Measurements from ENCODE around the gene IARS1. TPM values are rescaled to one million over a fixed set of nuclear protein-coding genes. Genes with fewer than 3 reads are reported as not detected.
A peak's percentile ranks its signal among the peaks of the same experiment; 100 is the strongest.

Gene IARS1
- total RNA-seq, 1 experiment from 2014 or later: 220 TPM

DNA sequence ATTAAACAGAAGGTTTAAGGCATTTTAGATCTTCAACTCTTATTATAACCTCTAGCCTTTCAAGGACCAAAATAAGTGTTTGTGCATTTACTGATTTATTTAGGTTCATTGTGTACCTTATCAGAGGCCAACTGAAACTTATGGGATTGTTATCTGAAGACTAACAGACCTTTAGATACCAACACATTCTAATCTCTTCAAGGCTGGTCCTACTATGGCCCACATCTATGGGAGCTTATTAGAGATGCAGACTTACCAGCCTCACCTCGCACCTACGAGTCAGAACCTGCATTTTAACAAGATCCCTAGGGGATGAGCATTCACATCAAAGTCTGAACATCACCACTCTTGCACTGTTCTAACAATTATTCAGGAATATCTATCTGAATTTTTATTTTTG, 1.9 kb downstream of the IARS1 start (continued):
- TF ChIP-seq FOXP1 (CRISPR knock-in tag; IDR thresholded peaks at IDR 0.05; ENCODE audit: borderline replicate concordance) (no peak), RELA (CRISPR knock-in tag; IDR thresholded peaks at IDR 0.05; ENCODE audit: borderline replicate concordance) (no peak), NR2C2 (CRISPR knock-in tag; IDR thresholded peaks at IDR 0.05) (no peak), NFATC4 (CRISPR knock-in tag; IDR thresholded peaks at IDR 0.05) (no peak), MXD4 (CRISPR knock-in tag; IDR thresholded peaks at IDR 0.05; ENCODE audit: borderline replicate concordance) (no peak), MYBL2 (CRISPR knock-in tag; IDR thresholded peaks at IDR 0.05) (no peak)

- ATAC-seq (no peak), DNase-seq (ENCODE audit: low spot score) (no peak)
- ChIA-PET CTCF (interaction anchor here (1.3 kb wide), 1 partner anchor 150 kb away, joined by 7 read pairs; no protein-coding TSS in a partner anchor), POLR2A (no interaction called here)
- no peaks in the 10 kb centered on the region for H3K9me3 Mint-ChIP-seq
- TF ChIP-seq, protein P1, sequence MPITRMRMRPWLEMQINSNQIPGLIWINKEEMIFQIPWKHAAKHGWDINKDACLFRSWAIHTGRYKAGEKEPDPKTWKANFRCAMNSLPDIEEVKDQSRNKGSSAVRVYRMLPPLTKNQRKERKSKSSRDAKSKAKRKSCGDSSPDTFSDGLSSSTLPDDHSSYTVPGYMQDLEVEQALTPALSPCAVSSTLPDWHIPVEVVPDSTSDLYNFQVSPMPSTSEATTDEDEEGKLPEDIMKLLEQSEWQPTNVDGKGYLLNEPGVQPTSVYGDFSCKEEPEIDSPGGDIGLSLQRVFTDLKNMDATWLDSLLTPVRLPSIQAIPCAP (CRISPR knock-in tag; IDR thresholded peaks at IDR 0.05): no peak
- TF ChIP-seq, protein P2, sequence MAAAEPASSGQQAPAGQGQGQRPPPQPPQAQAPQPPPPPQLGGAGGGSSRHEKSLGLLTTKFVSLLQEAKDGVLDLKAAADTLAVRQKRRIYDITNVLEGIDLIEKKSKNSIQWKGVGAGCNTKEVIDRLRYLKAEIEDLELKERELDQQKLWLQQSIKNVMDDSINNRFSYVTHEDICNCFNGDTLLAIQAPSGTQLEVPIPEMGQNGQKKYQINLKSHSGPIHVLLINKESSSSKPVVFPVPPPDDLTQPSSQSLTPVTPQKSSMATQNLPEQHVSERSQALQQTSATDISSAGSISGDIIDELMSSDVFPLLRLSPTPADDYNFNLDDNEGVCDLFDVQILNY (CRISPR knock-in tag; IDR thresholded peaks at IDR 0.05): no peak
- TF ChIP-seq ZNF317 (CRISPR knock-in tag; IDR thresholded peaks at IDR 0.05; ENCODE audit: borderline replicate concordance, low read depth): no peak
- TF ChIP-seq HMGXB4 (CRISPR knock-in tag; IDR thresholded peaks at IDR 0.05): no peak
- no peak for TF ChIP-seq ZNF219 (CRISPR knock-in tag; IDR thresholded peaks at IDR 0.05; ENCODE audit: borderline replicate concordance)
- TF ChIP-seq PRDM15 (CRISPR knock-in tag; IDR thresholded peaks at IDR 0.05): no peak
- TF ChIP-seq, protein P3, sequence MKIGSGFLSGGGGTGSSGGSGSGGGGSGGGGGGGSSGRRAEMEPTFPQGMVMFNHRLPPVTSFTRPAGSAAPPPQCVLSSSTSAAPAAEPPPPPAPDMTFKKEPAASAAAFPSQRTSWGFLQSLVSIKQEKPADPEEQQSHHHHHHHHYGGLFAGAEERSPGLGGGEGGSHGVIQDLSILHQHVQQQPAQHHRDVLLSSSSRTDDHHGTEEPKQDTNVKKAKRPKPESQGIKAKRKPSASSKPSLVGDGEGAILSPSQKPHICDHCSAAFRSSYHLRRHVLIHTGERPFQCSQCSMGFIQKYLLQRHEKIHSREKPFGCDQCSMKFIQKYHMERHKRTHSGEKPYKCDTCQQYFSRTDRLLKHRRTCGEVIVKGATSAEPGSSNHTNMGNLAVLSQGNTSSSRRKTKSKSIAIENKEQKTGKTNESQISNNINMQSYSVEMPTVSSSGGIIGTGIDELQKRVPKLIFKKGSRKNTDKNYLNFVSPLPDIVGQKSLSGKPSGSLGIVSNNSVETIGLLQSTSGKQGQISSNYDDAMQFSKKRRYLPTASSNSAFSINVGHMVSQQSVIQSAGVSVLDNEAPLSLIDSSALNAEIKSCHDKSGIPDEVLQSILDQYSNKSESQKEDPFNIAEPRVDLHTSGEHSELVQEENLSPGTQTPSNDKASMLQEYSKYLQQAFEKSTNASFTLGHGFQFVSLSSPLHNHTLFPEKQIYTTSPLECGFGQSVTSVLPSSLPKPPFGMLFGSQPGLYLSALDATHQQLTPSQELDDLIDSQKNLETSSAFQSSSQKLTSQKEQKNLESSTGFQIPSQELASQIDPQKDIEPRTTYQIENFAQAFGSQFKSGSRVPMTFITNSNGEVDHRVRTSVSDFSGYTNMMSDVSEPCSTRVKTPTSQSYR (CRISPR knock-in tag; IDR thresholded peaks at IDR 0.05): no peak
- no peak for TF ChIP-seq RELA (CRISPR knock-in tag; IDR thresholded peaks at IDR 0.05; ENCODE audit: borderline replicate concordance)
- H3K36me3 Mint-ChIP-seq: peaks cover 53% of the 10 kb centered on the region
- H3K4me3 Mint-ChIP-seq: peak overlapping the region; percentile 19
- no peaks in the 10 kb centered on the region for H3K27me3 Mint-ChIP-seq (ENCODE audit: low read depth)
- H3K27ac Mint-ChIP-seq: peak overlapping the region; percentile 11; the same call in 1 of the 2 replicates
- H3K4me1 Mint-ChIP-seq: peaks cover 16% of the 10 kb centered on the region
Observed at GRCh38 chr9:92290785-92291429, 2.6 kb downstream of the IARS1 start.

All from WTC11 (cell line).